ENCODE results near the gene PPFIBP2.

The PPFIBP2 gene

GRCh38 chr11:7585816-7586215 is 72.0 kb downstream of the PPFIBP2 start:
- no peak overlapping the region for H3K27ac ChIP-seq (ENCODE audit: low read length)
- no peak for DNase-seq (ENCODE audit: low read depth, low spot score)
- no CpG with 5 or more reads among the region's 2 CpGs for WGBS (ENCODE audit: insufficient coverage, insufficient read length)
- no peaks in the 10 kb centered on the region for H3K9me3 ChIP-seq (ENCODE audit: control insufficient read depth, insufficient read depth, low read length)
- H3K36me3 ChIP-seq (ENCODE audit: control insufficient read depth, insufficient read depth, low read length), result no peaks in the 10 kb centered on the region
- H3K4me1 ChIP-seq (ENCODE audit: control insufficient read depth, insufficient read depth, low read length), result no peaks in the 10 kb centered on the region
- no peaks in the 10 kb centered on the region for H3K27me3 ChIP-seq (ENCODE audit: control insufficient read depth, insufficient read depth, low read length)
- H3K4me3 ChIP-seq (ENCODE audit: low read length), result no peak overlapping the region

- Histone ChIP-seq H3K4me1 (ENCODE audit: control insufficient read depth, insufficient read depth, low read length) (no peaks in the 10 kb centered on the region), H3K4me3 (ENCODE audit: low read length) (no peak overlapping the region), H3K27me3 (ENCODE audit: control insufficient read depth, insufficient read depth, low read length) (no peaks in the 10 kb centered on the region), H3K27ac (ENCODE audit: low read length) (no peak overlapping the region), H3K9me3 (ENCODE audit: control insufficient read depth, insufficient read depth, low read length) (no peaks in the 10 kb centered on the region), H3K36me3 (ENCODE audit: control insufficient read depth, insufficient read depth, low read length) (no peaks in the 10 kb centered on the region)
- no CpG with 5 or more reads among the region's 2 CpGs for WGBS (ENCODE audit: insufficient coverage, insufficient read length)
- no peak for DNase-seq (ENCODE audit: low read depth, low spot score)
Observed at GRCh38 chr11:7586376-7586775, 72.6 kb downstream of the PPFIBP2 start.

GRCh38 chr11:7587712-7588111 is 73.9 kb downstream of the PPFIBP2 start:
- H3K4me1 ChIP-seq (ENCODE audit: control insufficient read depth, insufficient read depth, low read length), result no peaks in the 10 kb centered on the region
- H3K27ac ChIP-seq (ENCODE audit: low read length), result no peak overlapping the region
- DNase-seq (ENCODE audit: low read depth, low spot score), result no peak
- no peak overlapping the region for H3K4me3 ChIP-seq (ENCODE audit: low read length)
- no CpG with 5 or more reads among the region's 2 CpGs for WGBS (ENCODE audit: insufficient coverage, insufficient read length)
- H3K9me3 ChIP-seq (ENCODE audit: control insufficient read depth, insufficient read depth, low read length), result no peaks in the 10 kb centered on the region
- no peaks in the 10 kb centered on the region for H3K36me3 ChIP-seq (ENCODE audit: control insufficient read depth, insufficient read depth, low read length)
- H3K27me3 ChIP-seq (ENCODE audit: control insufficient read depth, insufficient read depth, low read length), result no peaks in the 10 kb centered on the region

GRCh38 chr11:7589861-7590260 is 76.1 kb downstream of the PPFIBP2 start:
- H3K27me3 ChIP-seq (ENCODE audit: control insufficient read depth, insufficient read depth, low read length), result no peaks in the 10 kb centered on the region
- H3K4me1 ChIP-seq (ENCODE audit: control insufficient read depth, insufficient read depth, low read length), result no peaks in the 10 kb centered on the region
- no peak overlapping the region for H3K4me3 ChIP-seq (ENCODE audit: low read length)
- no peaks in the 10 kb centered on the region for H3K36me3 ChIP-seq (ENCODE audit: control insufficient read depth, insufficient read depth, low read length)
- no peaks in the 10 kb centered on the region for H3K9me3 ChIP-seq (ENCODE audit: control insufficient read depth, insufficient read depth, low read length)
- WGBS (ENCODE audit: insufficient coverage, insufficient read length), result no CpG with 5 or more reads among the region's 2 CpGs
- no peak for DNase-seq (ENCODE audit: low read depth, low spot score)
- no peak overlapping the region for H3K27ac ChIP-seq (ENCODE audit: low read length)

- Histone ChIP-seq H3K4me1 (ENCODE audit: control insufficient read depth, insufficient read depth, low read length) (no peaks in the 10 kb centered on the region), H3K36me3 (ENCODE audit: control insufficient read depth, insufficient read depth, low read length) (no peaks in the 10 kb centered on the region), H3K27me3 (ENCODE audit: control insufficient read depth, insufficient read depth, low read length) (no peaks in the 10 kb centered on the region), H3K9me3 (ENCODE audit: control insufficient read depth, insufficient read depth, low read length) (no peaks in the 10 kb centered on the region), H3K4me3 (ENCODE audit: low read length) (no peak overlapping the region), H3K27ac (ENCODE audit: low read length) (no peak overlapping the region)
- no peak for DNase-seq (ENCODE audit: low read depth, low spot score)
- whole genome bisulfite sequencing (ENCODE audit: insufficient coverage, insufficient read length), result no CpG with 5 or more reads among the region's 2 CpGs
Observed at GRCh38 chr11:7590529-7590928, 76.7 kb downstream of the PPFIBP2 start.

- Histone ChIP-seq H3K4me3 (ENCODE audit: low read length) (no peak overlapping the region), H3K4me1 (ENCODE audit: control insufficient read depth, insufficient read depth, low read length) (no peaks in the 10 kb centered on the region), H3K27ac (ENCODE audit: low read length) (no peak overlapping the region), H3K27me3 (ENCODE audit: control insufficient read depth, insufficient read depth, low read length) (no peaks in the 10 kb centered on the region), H3K36me3 (ENCODE audit: control insufficient read depth, insufficient read depth, low read length) (no peaks in the 10 kb centered on the region), H3K9me3 (ENCODE audit: control insufficient read depth, insufficient read depth, low read length) (no peaks in the 10 kb centered on the region)
- WGBS (ENCODE audit: insufficient coverage, insufficient read length), result no CpG with 5 or more reads among the region's 6 CpGs
- no peak for DNase-seq (ENCODE audit: low read depth, low spot score)
Observed at GRCh38 chr11:7591107-7591894, 77.5 kb downstream of the PPFIBP2 start.

- Histone ChIP-seq H3K4me1 (ENCODE audit: control insufficient read depth, insufficient read depth, low read length) (no peaks in the 10 kb centered on the region), H3K36me3 (ENCODE audit: control insufficient read depth, insufficient read depth, low read length) (no peaks in the 10 kb centered on the region), H3K27me3 (ENCODE audit: control insufficient read depth, insufficient read depth, low read length) (no peaks in the 10 kb centered on the region), H3K9me3 (ENCODE audit: control insufficient read depth, insufficient read depth, low read length) (no peaks in the 10 kb centered on the region), H3K27ac (ENCODE audit: low read length) (no peak overlapping the region), H3K4me3 (ENCODE audit: low read length) (no peak overlapping the region)
- no peak for DNase-seq (ENCODE audit: low read depth, low spot score)
- no CpG with 5 or more reads among the region's 1 CpG for WGBS (ENCODE audit: insufficient coverage, insufficient read length)
Observed at GRCh38 chr11:7591987-7592386, 78.2 kb downstream of the PPFIBP2 start.

- WGBS (ENCODE audit: insufficient coverage, insufficient read length), result no CpG with 5 or more reads among the region's 3 CpGs
- H3K9me3 ChIP-seq (ENCODE audit: control insufficient read depth, insufficient read depth, low read length), result no peaks in the 10 kb centered on the region
- no peaks in the 10 kb centered on the region for H3K27me3 ChIP-seq (ENCODE audit: control insufficient read depth, insufficient read depth, low read length)
- H3K4me3 ChIP-seq (ENCODE audit: low read length), result no peak overlapping the region
- no peak overlapping the region for H3K27ac ChIP-seq (ENCODE audit: low read length)
- H3K36me3 ChIP-seq (ENCODE audit: control insufficient read depth, insufficient read depth, low read length), result no peaks in the 10 kb centered on the region
- H3K4me1 ChIP-seq (ENCODE audit: control insufficient read depth, insufficient read depth, low read length), result no peaks in the 10 kb centered on the region
- DNase-seq (ENCODE audit: low read depth, low spot score), result no peak
Observed at GRCh38 chr11:7592711-7593110, 78.9 kb downstream of the PPFIBP2 start.

GRCh38 chr11:7593481-7593880 is 79.7 kb downstream of the PPFIBP2 start:
- no peaks in the 10 kb centered on the region for H3K27me3 ChIP-seq (ENCODE audit: control insufficient read depth, insufficient read depth, low read length)
- H3K36me3 ChIP-seq (ENCODE audit: control insufficient read depth, insufficient read depth, low read length), result no peaks in the 10 kb centered on the region
- H3K4me3 ChIP-seq (ENCODE audit: low read length), result no peak overlapping the region
- DNase-seq (ENCODE audit: low read depth, low spot score), result no peak
- no peaks in the 10 kb centered on the region for H3K9me3 ChIP-seq (ENCODE audit: control insufficient read depth, insufficient read depth, low read length)
- no CpG with 5 or more reads among the region's 3 CpGs for WGBS (ENCODE audit: insufficient coverage, insufficient read length)
- H3K4me1 ChIP-seq (ENCODE audit: control insufficient read depth, insufficient read depth, low read length), result no peaks in the 10 kb centered on the region
- no peak overlapping the region for H3K27ac ChIP-seq (ENCODE audit: low read length)

GRCh38 chr11:7595016-7595866 is 81.4 kb downstream of the PPFIBP2 start:
- H3K27ac ChIP-seq (ENCODE audit: low read length), result no peak overlapping the region
- DNase-seq (ENCODE audit: low read depth, low spot score), result no peak
- H3K27me3 ChIP-seq (ENCODE audit: control insufficient read depth, insufficient read depth, low read length), result no peaks in the 10 kb centered on the region
- H3K4me1 ChIP-seq (ENCODE audit: control insufficient read depth, insufficient read depth, low read length), result no peaks in the 10 kb centered on the region
- H3K36me3 ChIP-seq (ENCODE audit: control insufficient read depth, insufficient read depth, low read length), result no peaks in the 10 kb centered on the region
- H3K9me3 ChIP-seq (ENCODE audit: control insufficient read depth, insufficient read depth, low read length), result no peaks in the 10 kb centered on the region
- no CpG with 5 or more reads among the region's 1 CpG for WGBS (ENCODE audit: insufficient coverage, insufficient read length)
- H3K4me3 ChIP-seq (ENCODE audit: low read length), result no peak overlapping the region
